Activated T-cell treated with anti-CD3 and anti-CD28 coated beads, Interleukin-2, amount 50 U/mL, for 48 hours (primary cell): ENCODE data around the gene PAWR.
A peak's percentile ranks its signal among the peaks of the same experiment; 100 is the strongest.
"Not testable (repeated sequence)": the region's sequence is repeated elsewhere in the genome, so short reads cannot be mapped to it uniquely, and the experiment has no call there.

ENCODE experiments used
- DNase-seq, 2 experiments: peaks; one replicate each; pipeline ENCODE4 v3.0.0-alpha.2; 2020

Gene PAWR

GRCh38 chr12:79585147-79585546, 105.6 kb downstream of the PAWR start:
- no peak for DNase-seq

- no peak for DNase-seq
These were observed 116.9 kb downstream of the PAWR start for GRCh38 chr12:79573820-79574219.

GRCh38 chr12:79569679-79570078, 121.1 kb downstream of the PAWR start:
- DNase-seq: no peak

- no peak for DNase-seq
These were observed 123.6 kb downstream of the PAWR start for GRCh38 chr12:79567175-79567563.

- no peak for DNase-seq
These were observed 124.2 kb downstream of the PAWR start for GRCh38 chr12:79566452-79567174.

GRCh38 chr12:79564727-79565350, 125.9 kb downstream of the PAWR start:
- DNase-seq: not testable (repeated sequence)

- DNase-seq: no peak
These were observed 127.6 kb downstream of the PAWR start for GRCh38 chr12:79563021-79563740.

GRCh38 chr12:79561401-79562132, 129.2 kb downstream of the PAWR start:
- DNase-seq: no peak

- no peak for DNase-seq
These were observed 130.4 kb downstream of the PAWR start for GRCh38 chr12:79560225-79560889.

GRCh38 chr12:79559591-79559990, 131.2 kb downstream of the PAWR start:
- no peak for DNase-seq

- DNase-seq: no peak
These were observed 131.8 kb downstream of the PAWR start for GRCh38 chr12:79558924-79559469.

- no peak for DNase-seq
These were observed 133.0 kb downstream of the PAWR start for GRCh38 chr12:79557690-79558315.

- DNase-seq: no peak
These were observed 135.5 kb downstream of the PAWR start for GRCh38 chr12:79555028-79555925.

- no peak for DNase-seq
These were observed 136.7 kb downstream of the PAWR start for GRCh38 chr12:79553863-79554574.

GRCh38 chr12:79552192-79552591, 138.6 kb downstream of the PAWR start:
- no peak for DNase-seq

GRCh38 chr12:79549531-79550271, 141.1 kb downstream of the PAWR start:
- no peak for DNase-seq

- no peak for DNase-seq
These were observed 142.2 kb downstream of the PAWR start for GRCh38 chr12:79548610-79548924.

- DNase-seq: peak; percentile 21 to 24
These were observed 142.8 kb downstream of the PAWR start for GRCh38 chr12:79547735-79548609.
